Heart left ventricle (tissue), 13 donors: ENCODE measurements around the gene CXCL17.

ENCODE experiments used
- CTCF ChIP-seq, 12 donors: fragments of 200-600 bp; sonication (generic) in 4 of 12; IDR thresholded peaks; one replicate each; pipeline versions ENCODE4 v1.5.0 to v1.8.0; 2018 to 2022; ENCODE audit warnings: antibody characterized with exemption in 12 of 12, mild to moderate bottlenecking in 5 of 12
- POLR2A ChIP-seq, 2 donors: fragments of 450-650 bp; IDR thresholded peaks; one replicate each; pipeline ENCODE4 v1.6.1; 2017; ENCODE audit warnings: antibody characterized with exemption in 2 of 2, mild to moderate bottlenecking in 2 of 2, moderate library complexity in 2 of 2
- donor health status: ischemic (EF 13 %, LVEDD 7.1; RV severe dilation, severe dysfunction).
- donor health status: DM: no; HTN: yes; CAD: no.
- donor health status: DM: no; HTN: no; CAD: no.
- donor health status: ischemic (EF 25% LVEDD 6.9; RV normal size, moderate dysfunction).
- donor health status: ischemic (EF 25% LVEDD 5.7; RV mildly dilated, moderate dysfunction).
- donor health status: ischemic (EF 35%, LVEDD 5.7; RV mildly dilated, moderate dysfunction).
- donor health status: nonischemic (EF 11% LVEDD 7.7; RV severe dilation, severe dysfunction).
- donor health status: DM: yes; HTN: yes; CAD: no.
- donor health status: PGD.
- donor health status: ischemic (EF 29% LVEDD 5.4; RV normal size, mild dysfunction).
- donor health status: nonischemic (EF 23%, LVEDD 6.1; RV moderate dilation, normal function).

- no peak for TF ChIP-seq CTCF (IDR thresholded peaks at IDR 0.05)
- no peak for TF ChIP-seq POLR2A (IDR thresholded peaks at IDR 0.05)
Measured at GRCh38 chr19:42397263-42398166, 45.2 kb downstream of the CXCL17 start.
